ENCODE measurements around the gene CBFA2T3.
"Not testable (repeated sequence)": the region's sequence is repeated elsewhere in the genome, so short reads cannot be mapped to it uniquely, and the experiment has no call there.

The CBFA2T3 gene

DNA sequence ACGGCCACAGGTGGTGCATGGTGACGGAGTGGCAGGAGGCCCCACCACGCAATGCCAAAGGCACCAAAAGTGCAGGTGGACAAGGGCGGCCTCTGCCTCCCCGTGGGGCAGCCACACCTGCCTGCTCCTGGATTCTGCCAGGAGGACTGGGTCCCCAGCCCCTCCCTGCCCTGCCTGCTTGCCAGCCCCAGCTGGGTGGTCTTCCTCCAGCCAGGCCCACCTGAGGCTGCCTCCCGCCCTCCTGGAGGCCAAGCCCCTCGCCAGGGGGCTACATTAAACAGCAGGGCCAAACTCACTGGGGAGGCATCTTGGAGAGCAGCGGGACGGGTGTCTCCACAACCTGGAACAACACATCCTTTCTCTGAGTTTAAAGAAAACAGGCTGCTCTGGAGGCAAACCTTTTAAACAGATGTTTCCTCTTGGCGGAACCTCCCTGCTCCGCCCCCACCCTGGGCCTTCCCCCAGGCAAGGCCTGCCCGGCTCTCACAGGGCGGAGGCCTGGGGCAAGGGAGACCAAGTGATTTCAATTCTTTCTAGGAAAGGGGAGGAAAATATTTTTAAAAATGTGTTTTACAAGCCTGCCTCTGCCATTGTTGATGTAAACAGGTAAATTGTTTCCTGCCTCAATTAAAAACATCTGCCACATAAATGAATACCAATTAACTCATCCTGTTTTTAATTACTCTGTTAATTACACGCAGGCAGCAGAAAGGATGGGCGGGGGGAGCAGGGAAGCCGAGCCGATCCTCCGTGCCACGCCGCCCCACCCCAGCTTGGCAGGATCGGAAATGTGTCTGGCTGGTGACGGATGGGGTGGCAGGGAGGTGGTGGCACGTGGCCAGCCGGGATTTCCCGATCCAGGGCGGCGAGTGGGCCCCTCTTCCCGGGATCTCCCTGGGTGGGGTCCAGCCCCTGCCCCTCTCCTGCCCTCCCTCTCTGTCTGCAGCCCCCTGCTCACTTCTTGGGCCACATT is 56.1 kb downstream of the CBFA2T3 start:
- peak in 1 of 2 experiments; percentile 47 for DNase-seq

DNA sequence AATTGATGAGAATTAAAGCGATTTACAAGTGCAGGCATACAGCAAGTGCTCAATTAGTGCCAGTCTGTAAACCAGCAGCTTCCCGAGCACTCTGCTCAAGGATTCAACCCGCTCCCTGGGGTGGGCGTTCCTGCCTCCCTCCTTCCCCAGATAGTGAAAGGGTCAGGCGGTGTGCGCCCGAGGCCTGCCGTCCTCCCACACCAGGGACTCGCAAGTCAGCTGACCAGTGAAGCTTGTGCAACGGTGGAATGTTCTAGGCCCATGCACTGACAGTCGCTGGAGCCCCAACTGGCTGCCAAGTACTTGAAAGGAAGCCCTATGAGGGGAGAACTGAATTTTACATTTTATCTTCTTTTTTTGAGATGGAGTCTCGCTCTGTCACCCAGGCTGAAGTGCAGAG is 57.1 kb downstream of the CBFA2T3 start:
- no peak for DNase-seq

DNA sequence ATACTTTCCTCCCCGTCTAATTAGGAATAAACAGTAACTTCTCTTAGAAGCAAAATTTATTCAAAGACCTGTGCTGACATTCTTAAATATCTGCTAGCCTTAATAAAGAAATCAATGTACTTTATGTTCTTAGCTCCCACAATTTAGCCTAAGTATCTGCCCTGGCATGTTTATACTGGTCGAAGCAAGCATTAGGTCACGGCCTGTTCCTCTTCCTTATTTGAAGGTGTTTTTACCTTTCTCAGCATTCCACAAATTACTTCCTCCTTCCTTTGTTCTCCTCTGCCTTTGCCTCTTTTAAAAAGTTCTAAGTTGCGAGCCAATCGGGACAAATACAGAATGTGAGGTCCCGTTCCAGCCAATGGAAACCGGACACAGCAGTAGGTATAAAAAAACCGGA is 58.1 kb downstream of the CBFA2T3 start:
- DNase-seq: not testable (repeated sequence)

DNA sequence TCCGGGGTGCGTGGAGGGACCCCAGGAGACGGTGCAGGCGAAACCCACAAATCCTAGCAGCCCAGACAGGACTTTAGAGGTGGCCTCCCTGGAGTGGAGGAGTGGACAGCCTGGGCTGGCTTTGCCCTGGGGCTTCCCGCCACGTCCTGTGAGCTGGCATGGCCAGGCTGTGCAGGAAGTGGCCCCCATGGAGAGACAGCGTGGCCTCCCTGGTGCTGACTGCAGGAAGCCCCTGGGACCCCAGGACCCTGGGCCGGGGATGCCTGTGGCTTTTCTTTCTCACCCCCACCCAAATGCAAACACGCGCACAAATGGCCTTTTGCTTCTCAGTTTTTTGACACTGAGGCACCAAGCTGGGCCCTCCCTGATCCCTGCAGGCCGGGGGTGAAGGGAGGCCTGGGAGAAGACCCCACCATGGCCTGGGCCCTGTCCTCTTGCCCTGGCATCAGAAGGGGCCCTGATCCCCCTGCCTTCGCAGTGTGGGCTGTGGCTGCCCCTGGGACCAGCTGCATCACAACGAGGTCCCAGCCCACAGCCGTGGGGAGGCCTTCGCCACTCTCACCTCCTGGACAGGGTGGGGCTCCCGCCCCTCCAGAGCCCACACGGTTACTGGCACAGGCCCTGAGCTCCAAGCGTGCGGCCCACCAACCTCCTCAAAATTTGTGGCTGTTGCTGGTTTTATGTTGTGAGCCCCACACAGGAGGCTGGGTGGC is 58.9 kb downstream of the CBFA2T3 start:
- no peak for DNase-seq

DNA sequence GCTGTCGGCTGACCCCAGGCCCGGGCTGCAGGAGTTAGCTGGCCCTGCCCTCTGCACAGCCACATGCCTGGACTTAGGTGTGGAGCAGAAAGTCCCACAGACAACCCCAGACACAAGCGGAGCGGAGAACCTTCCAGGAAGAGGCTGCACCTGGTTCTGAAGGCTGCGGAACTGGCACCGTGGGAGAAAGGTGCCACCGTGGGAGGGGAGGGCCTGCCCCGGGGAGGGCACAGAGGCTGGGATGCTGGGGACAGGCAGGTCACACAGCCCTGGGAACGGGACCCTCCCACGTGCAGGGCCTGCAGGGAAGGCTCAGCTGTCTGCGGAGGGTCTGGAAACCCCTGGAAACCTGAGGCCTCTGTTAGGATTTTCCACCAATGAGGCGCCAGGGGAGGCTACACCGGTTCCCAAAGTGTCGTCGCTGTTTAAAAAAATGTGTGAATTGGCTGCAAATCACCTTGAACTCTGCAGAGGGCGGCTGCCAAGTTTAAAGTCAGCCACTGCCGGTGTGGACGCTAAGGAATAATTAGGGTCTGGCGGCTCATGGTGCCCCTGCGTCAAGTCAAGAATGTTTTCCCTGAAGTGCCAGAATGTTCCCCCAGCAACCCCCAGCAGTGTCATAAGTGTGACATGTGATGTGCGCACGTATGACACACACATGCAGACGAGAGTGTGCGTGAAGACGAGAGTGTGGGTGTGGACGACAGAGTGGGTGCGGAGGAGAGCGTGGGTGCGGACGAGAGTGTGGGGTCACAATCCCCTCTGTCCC is 59.7 kb downstream of the CBFA2T3 start:
- no peak for DNase-seq

DNA sequence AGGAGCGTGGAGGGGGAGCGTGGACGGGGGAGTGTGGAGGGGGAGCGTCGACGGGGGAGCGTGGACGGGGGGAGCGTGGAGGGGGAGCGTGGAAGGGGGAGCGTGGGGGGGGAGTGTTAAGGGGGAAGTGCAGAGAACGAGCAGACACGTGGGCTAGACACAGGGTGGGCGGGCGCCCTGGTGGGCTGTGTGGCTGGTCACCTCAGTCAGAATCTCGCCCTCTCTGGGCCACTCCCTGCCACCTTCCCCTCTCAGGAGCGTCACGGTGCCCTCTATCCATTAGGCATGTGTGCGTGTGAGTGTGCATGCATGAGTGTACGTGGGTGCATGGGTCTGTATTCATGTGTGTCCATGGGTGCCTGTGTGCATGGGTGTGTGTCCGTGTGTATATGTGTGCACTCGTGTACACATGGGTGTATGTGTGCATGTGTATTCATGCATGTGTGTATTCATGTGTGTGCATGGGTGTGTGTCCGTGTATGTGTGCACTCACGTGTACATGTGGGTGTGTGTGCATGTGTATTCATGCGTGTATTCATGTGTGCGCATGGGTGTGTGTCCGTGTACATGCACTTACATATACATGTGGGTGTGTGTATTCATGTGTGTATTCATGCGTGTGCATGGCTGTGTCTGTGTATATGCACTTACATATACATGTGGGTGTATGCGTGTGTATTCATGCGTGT is 61.2 kb downstream of the CBFA2T3 start:
- no peak for DNase-seq

DNA sequence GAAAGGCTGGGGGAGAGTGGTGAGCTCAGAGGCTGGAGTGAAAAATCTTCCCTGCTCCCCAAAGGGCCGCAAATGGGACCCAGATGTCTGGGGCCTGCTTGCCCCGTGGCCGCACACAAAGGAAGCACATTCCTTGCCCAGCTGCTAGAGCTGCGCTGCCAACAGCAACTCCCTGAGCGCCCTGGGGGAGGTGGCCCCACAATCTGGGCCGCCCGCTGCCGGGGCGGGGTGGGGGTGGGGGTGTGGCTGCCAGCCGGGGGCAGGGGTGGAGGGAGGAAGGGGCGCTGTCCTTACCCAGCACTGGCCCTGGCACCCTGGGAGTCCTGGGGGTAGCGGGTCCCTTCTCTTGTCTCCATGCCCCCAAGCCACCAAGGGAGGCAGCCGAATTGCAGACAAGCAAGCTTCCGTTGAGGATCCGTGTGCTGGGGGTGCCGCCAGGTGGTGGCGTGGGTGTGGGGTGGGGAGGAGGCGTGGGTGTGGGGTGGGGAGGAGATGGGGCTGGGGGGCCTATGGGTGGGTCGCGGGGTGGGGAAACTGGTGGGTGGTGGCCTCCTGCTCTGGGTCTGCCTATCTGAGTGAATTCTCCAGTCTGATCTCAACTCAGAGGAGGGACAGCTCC is 62.1 kb downstream of the CBFA2T3 start:
- DNase-seq: no peak

DNA sequence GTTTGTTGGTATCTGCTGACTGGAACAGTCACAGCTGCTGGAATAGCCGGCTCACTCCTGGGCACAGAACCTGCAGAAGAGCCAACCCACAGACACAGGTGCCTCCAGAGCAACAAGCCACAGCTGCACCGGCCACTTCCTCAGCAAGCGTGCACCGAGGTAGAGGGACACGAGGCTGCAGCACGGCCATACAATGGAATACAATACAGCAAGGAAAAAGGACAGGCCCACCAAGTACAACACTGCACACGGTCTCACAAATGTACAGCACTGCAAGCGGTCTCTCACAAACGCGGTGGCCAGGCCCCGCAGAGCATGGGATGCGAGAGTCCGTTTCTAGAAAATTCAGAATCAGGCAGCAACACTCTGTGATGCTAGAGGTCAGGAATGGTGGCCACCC is 63.1 kb downstream of the CBFA2T3 start:
- no peak for DNase-seq

DNA sequence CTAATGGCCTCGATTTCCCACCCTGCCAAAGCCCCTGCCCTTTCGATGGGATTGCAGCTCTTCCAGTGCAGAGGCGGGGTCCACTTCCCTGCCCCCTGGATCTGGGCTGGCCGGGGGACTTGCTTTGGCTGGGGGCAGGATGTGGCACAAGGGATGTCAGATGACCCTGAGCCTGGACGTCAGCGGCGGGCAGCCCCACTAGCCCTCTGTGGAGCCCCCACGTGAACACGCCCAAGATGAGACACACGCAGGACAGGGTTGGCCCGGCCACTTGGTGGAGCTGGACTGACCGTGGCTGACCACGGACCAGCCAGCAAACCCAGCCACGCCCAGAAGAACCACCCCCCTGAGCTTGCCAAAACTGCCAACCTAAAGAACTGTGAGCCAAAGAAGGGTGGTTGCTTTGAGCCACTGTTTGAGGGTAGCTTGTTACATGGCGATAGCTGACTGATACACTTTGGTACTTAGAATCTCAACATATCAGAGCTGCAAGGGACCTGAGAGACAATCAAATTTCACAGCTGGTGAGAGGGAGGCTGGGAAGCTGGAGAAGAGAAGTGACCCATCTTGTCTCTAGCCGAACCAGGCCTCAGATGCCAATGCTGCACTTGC is 63.9 kb downstream of the CBFA2T3 start:
- DNase-seq: no peak

DNA sequence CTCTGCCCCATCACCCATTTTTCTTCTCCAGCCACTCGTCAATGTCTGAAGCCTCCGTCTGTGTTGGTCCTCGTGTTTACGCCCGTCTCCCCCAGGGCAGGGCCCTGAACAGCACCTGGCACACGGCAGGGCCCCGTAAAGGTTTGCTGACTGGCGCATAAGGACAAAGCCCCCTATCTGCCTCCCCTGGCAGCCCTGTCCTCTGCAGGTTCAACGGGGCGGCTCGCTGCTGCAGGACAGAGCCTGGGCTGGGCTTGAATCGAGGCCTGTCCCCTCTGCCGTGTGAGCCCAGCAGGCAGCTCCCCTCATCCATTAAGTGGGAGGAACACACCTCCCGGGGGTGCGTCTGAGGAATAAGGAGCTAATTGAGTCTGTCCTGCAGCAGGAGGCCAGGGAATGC is 64.5 kb downstream of the CBFA2T3 start:
- DNase-seq: no peak

DNA sequence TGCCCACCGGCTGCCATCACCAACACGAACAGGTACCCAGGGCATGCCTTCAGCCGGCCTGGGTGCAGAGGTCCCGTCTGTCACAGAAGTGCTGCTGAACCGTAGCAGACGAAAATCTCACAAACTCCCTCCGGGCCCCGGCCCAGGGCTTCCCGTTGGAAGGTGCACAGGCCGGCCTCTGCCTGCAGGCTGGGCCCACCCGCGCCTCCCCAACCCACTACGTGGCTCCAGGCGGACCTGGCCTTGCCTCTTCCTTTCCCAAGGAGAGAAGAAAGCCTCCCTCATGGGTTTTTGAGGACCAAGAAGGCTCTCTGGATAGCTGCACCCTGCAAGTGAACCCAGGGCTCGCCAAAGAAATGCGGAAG is 65.1 kb downstream of the CBFA2T3 start:
- no peak for DNase-seq

DNA sequence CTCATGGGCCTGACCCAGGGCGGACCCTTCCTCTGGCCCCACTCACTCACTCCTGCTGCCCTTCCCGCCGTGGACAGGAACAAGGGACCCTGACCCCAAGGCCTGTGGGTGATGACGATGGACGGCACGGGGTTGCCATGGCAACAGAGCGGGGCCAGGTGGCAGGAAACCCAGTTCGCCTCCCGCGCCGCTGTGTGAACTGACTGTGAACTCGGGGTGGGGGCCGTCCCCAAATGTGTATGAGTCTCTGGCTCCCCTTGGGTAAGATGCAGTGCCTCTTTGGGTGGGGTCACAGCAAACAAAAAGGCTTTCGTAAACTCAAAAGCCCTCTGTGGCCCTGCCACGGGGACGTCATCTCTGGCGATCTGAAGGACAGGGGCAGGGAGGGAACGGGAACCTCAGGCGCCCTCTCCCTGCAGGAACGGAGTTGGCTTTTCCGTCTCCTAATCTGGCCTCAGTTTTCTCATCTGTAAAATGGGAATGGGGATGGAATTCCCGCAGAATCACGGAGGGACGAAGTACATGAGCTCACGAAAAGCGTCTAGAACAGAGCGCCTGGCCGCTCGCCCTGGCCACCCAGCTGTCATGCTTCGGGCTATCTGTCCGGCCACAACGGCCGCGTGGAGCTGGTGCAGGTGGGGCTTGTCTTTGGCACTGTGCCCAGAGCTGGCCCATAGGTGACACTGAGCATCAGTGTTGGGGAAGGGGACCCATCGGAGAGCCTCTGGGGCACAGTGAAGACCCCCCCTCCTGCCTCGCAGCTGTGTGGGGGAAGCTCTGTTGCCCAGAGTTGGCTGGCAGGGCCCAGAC is 65.7 kb downstream of the CBFA2T3 start:
- DNase-seq: no peak

DNA sequence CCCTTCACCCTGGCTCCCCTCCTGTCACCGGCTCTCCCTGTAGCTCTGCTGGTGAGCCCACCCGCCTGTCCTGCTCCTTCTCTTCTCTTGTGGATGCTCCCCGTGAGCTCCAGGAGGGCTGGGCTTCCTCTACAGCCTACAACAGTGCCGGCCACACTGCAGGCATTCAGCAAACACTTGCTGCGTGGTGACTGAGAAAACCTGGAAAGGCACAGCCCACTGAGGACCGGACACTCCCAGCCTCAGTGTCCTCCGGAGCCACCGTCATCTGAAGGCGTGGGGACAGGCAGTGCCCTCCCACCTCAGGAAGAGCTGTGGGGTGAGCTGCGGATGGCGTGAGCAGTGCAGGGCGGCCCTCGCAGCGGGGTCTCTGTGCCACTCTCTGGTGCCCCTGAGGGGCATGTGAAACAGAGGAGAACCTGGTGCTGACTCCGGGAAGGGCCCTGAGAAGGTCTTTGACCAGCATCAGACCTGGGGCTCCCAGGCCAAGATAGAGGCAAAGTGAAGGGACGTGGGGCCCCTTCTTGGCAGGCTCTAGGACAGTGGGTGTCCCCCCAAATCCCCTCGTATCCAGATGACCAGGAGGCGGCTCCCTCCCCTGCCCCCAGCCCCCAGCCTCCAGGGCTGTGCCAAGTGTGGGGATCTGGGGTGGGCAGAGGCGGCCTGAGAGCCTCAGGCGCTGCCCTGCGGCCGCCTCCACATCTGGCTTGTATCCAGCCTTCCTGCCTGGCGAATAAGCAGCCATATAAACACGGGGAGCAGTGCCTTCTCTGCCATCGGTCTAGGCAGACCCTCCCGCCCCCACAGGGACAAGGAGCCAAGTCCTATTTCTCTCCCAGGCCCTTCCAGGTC is 66.5 kb downstream of the CBFA2T3 start:
- DNase-seq: no peak

DNA sequence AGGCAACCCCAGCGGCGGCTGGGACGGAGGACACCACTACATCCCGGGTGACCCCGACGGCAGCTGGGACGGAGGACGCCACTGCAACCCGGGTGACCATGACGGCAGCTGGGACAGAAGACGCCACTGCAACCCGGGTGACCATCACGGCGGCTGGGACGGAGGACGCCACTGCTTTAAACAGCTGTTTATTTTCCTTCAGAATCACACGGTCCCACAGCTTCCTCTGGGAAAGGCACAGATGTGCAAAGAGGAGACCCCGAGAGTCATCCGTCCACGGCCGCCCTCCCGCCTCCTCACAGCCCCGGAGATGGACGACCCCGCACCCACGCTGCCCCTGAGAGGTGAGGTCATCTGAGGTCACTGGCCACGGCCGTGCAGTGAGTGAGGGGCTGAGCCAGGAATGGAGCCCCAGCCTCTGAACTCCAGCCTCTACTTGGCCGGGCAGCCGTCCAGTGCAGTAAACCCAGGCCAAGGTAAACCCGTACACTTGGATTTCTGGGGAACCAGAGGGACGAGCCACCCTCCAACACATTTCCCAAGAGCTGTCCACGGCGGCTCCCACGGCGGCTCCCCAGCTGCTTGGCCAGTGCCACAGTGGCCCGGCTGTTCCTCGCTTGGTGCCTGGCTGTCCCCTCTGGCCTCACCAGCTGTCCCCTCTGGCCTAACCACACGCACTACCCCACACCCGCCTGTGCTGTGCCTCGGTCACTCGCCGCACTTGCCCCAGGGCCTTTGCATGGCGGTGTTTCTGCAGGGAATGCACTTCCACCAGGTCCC is 67.4 kb downstream of the CBFA2T3 start:
- DNase-seq: no peak

DNA sequence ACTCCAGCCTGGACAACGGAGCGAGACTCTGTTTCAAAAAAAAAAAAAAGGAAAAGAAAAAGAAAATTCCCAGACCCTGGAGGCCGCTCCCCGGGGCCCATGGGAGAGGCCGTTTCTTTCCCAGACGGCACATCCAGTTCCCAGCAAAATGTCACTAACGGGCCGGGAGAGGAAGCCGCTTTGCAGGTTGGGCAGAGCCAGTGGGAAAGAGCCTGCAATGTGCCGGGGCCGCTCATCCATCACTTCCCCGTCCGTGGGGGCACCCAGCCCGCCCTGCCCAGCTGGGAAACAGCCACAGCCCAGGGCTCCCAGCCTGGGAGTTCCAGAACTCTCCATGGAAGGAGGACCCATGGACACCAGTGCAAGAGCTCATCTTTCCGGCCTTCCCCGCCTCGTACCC is 68.7 kb downstream of the CBFA2T3 start:
- no peak for DNase-seq

DNA sequence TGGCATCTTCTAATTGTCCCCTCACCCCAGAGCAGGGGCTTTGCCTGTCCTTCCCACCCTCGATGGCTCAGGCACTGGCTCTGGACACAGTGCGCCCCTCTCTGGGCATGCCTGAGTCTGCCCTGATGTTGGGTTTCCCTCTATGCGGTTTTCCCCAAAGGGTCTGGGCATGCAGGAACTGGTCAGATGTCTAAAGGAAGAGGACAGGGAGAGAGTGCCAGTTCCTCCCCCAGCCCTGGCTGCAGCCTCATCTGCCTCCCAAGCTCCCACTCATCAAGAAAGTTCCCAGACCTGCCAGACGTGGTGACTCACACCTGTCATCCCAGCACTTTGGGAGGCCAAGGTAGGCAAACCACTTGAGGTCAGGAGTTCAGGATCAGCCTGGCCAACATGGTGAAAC is 69.2 kb downstream of the CBFA2T3 start:
- DNase-seq: no peak

DNA sequence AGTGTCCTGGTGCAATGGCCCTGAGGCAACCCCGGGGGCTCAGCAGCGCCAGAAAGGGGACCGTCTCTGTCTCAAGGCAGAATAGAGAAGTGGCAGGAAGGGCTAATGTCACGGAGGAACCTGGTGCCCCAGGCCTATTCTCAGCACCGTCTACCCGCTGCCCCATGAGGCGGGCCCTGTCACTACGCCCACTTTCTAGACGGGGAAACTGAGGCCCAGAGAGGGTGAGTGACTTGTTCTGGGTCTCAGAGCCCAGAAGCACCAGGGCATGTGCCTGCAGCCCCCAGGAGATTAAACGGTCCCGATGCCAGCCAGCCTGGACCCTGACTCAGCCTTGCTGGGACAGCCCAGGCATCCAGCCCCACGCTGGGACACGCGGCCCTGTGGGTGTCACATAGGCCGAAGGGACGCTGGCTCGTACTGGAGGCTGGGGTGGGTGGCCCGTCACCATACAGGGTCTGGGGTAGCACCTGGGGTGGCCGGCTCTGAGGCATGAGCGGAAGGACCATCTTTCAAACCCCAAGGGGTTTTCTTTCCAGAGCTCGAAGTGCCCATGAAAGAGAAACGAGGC is 70.4 kb downstream of the CBFA2T3 start:
- no peak for DNase-seq

DNA sequence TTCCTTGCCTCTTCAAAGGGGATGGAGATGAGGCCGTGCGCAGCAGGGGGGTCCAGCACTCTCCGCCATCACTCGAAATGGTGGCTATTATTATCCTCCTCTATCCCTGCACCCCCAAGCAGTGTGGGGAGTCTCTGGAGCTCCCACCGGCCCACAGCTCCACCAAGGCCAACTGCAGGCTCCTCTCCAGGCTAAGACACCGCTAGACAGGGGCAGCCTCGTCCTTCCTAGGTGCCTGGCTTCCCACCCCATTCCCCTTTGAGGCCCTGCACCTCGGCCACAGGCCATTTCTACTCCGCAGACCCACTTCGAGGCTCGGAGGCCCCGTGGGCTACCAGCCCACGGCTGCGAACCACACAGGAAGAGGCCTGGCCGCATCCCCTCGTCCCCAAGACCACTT is 71.0 kb downstream of the CBFA2T3 start:
- no peak for DNase-seq

DNA sequence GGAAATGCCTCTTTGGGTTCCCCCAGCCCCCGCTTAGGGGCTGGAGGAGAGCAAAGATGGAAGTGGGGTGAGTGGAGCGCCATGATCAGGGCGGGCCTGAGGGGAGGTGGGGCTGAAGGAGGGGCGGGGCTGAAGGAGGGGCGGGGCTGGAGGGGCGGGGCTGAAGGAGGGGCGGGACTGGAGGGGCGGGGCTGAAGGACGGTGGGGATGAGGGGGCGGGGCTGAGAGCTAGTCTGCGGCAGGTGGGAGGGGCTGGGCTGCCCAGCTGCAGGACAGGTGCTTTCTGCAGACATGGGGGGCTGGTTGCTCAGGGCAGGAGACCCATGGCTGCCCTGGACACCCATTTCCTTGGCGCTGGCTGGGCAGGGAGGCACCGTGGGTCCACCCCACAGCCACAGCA is 71.4 kb downstream of the CBFA2T3 start:
- no peak for DNase-seq

Data from NCI-H524 (cell line).